ENCODE results near the gene PGAP1. TPM values are rescaled to one million over a fixed set of nuclear protein-coding genes. Genes with fewer than 3 reads are reported as not detected.

The PGAP1 gene
- total RNA-seq, 2 experiments from 2014 or later = 17.7 to 19.2 TPM

DNA sequence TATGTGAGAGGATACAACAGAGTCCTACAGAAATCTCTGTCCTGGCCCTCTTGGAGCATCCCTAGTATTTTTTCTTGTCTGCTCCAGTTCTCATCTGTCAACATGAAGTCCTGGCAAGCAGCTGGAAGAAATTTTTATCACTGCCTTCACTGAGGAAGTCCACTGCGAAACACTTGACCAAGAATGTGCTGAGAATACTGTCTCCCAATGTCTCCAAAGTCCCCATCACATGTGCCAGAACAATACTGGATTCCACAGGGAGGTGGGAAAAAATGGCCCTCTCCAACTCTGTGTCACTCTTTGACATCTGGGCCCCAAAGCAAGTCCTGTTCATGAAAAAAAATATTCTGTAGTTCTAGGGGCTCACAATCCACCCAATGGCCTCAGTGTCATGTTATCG, 32.8 kb upstream of the PGAP1 start:
- Mint-ChIP-seq H3K4me1 (ENCODE audit: low read depth) (peaks cover 23% of the 10 kb centered on the region), H3K27me3 (no peaks in the 10 kb centered on the region), H3K9me3 (no peaks in the 10 kb centered on the region), H3K36me3 (ENCODE audit: low read depth) (no peaks in the 10 kb centered on the region), H3K27ac (no peak overlapping the region), H3K4me3 (no peak overlapping the region)
- TF ChIP-seq, protein P1, sequence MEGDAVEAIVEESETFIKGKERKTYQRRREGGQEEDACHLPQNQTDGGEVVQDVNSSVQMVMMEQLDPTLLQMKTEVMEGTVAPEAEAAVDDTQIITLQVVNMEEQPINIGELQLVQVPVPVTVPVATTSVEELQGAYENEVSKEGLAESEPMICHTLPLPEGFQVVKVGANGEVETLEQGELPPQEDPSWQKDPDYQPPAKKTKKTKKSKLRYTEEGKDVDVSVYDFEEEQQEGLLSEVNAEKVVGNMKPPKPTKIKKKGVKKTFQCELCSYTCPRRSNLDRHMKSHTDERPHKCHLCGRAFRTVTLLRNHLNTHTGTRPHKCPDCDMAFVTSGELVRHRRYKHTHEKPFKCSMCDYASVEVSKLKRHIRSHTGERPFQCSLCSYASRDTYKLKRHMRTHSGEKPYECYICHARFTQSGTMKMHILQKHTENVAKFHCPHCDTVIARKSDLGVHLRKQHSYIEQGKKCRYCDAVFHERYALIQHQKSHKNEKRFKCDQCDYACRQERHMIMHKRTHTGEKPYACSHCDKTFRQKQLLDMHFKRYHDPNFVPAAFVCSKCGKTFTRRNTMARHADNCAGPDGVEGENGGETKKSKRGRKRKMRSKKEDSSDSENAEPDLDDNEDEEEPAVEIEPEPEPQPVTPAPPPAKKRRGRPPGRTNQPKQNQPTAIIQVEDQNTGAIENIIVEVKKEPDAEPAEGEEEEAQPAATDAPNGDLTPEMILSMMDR (IDR thresholded peaks at IDR 0.05) = no peak
- ATAC-seq (no peak), DNase-seq (no peak)
- intact Hi-C loops (cut with micrococcal nuclease) = no loop called here
- POLR2A ChIA-PET = interaction anchor here (1.2 kb wide), 1 partner anchor 9 kb away, joined by 4 read pairs; no protein-coding TSS in a partner anchor
- CTCF ChIA-PET = no interaction called here

DNA sequence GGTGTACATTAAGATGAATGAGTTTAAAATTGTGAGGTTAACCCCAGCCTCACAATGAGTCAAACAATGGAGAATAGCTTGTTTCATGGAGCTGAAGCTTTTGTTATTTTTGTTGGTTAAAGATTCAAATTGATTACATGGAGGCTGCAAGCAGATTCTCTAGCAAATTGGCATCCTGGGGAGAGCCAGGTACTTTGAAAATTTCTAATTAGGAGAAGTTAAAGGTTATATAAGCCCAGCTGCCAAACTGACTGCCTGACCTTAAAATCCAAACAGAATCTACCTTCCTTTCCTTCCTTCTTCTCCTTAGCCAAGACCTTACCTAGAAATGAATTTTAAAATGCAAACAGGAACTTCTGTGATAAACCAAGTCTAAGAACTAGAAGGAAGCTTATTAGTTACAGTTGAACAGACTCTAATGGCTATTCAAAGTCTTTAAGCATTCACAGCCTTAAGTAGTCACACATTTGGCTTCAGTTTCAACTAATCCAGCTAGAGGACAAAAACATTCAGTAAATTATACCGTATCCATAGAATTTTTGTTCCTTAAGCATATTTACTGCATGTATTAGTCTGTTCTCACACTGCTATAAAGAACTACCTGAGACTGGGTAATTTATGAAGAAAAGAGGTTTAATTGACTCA, 31.5 kb upstream of the PGAP1 start:
- TF ChIP-seq, protein P1 (IDR thresholded peaks at IDR 0.05) = no peak
- no peaks in the 10 kb centered on the region for H3K36me3 Mint-ChIP-seq (ENCODE audit: low read depth)
- intact Hi-C loops (cut with micrococcal nuclease) = no loop called here
- no peaks in the 10 kb centered on the region for H3K9me3 Mint-ChIP-seq
- H3K4me1 Mint-ChIP-seq (ENCODE audit: low read depth) = peaks cover 17% of the 10 kb centered on the region
- no peaks in the 10 kb centered on the region for H3K27me3 Mint-ChIP-seq
- H3K4me3 Mint-ChIP-seq = no peak overlapping the region
- POLR2A ChIA-PET = no interaction called here
- no peak overlapping the region for H3K27ac Mint-ChIP-seq
- DNase-seq (no peak), ATAC-seq (no peak)
- CTCF ChIA-PET = interaction anchor here (1.1 kb wide), 1 partner anchor 14 kb away, joined by 3 read pairs; no protein-coding TSS in a partner anchor

DNA sequence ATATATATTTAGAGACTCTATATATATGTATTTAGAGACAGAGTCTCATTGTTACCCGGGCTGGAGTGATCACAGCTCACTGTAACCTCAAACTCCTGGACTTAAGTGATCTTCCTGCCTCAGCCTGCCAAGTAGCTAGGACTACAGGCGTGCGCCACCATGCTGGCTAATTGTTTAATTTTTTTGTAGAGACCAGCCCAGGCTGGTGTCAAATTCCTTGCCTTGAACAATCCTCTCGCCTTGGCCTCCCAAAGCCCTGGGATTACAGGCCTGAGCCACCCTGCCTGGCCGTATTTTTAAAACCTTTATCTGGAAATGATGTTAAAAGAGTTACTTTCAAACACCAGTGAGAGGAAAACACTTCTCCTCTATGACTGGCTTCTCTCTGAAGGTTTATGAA, 30.9 kb upstream of the PGAP1 start:
- TF ChIP-seq, protein P1 (IDR thresholded peaks at IDR 0.05) = no peak
- intact Hi-C loops (cut with micrococcal nuclease) = no loop called here
- H3K36me3 Mint-ChIP-seq (ENCODE audit: low read depth) = no peaks in the 10 kb centered on the region

DNA sequence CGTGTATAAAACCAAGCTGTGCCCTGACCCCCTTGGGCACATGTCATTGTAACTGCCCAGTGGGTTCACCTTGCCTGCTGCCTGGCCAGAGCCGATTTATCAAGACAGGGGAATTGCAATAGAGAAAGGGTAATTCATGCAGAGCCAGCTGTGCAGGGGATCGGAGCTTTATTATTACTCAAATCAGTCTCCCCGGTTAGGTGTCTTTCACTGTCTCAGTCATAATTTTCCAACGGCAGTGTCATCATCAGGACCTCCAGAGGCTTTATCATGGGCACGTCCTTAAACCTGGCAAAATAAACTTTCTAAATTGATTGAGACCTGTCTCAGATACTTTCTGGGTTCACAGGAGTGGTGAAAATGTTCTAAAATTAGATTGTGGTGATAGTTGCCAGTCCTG, 29.6 kb upstream of the PGAP1 start:
- Mint-ChIP-seq H3K4me1 (ENCODE audit: low read depth) (no peaks in the 10 kb centered on the region), H3K4me3 (no peak overlapping the region), H3K36me3 (ENCODE audit: low read depth) (no peaks in the 10 kb centered on the region), H3K27ac (no peak overlapping the region), H3K27me3 (no peaks in the 10 kb centered on the region), H3K9me3 (no peaks in the 10 kb centered on the region)
- TF ChIP-seq, protein P1 (IDR thresholded peaks at IDR 0.05) = no peak
- DNase-seq (no peak), ATAC-seq (no peak)
- ChIA-PET CTCF (interaction anchor here (1.3 kb wide), 1 partner anchor 205 kb away, joined by 5 read pairs; no protein-coding TSS in a partner anchor), POLR2A (interaction anchor here (1.2 kb wide), 1 partner anchor 157 kb away, joined by 4 read pairs; the partner anchor contains the start of gene GTF3C3)
- intact Hi-C loops (cut with micrococcal nuclease) = no loop called here

More for the DNA sequence above, 30.9 kb upstream of the PGAP1 start:
- DNase-seq = no peak
- no peak overlapping the region for H3K4me3 Mint-ChIP-seq
- ChIA-PET CTCF (interaction anchor here (0.7 to 1.1 kb wide), 2 partner anchors 14 to 155 kb away, joined by 3 read pairs; no protein-coding TSS in a partner anchor), POLR2A (no interaction called here)
- H3K9me3 Mint-ChIP-seq = no peaks in the 10 kb centered on the region
- no peak for ATAC-seq
- no peaks in the 10 kb centered on the region for H3K27me3 Mint-ChIP-seq
- peaks cover 13% of the 10 kb centered on the region for H3K4me1 Mint-ChIP-seq (ENCODE audit: low read depth)
- H3K27ac Mint-ChIP-seq = no peak overlapping the region

DNA sequence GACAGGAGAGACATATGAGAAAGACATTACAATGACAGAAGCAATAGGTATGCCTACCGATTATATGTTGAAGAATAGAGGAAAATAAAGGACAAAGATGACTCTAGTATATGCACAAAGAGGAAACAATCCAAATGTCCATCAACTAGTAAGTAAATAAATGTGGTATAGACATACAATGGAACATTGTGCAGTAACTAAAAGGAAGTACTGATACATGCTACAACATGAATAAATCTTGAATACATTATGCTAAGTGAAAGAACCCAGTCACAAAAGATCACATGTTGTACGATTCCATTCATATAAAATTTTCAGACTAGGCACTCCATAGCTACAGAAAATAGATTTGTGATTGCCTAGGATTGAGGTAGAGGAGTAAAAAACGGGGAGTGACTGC, 28.5 kb upstream of the PGAP1 start:
- CTCF ChIA-PET = interaction anchor here (0.7 to 1.3 kb wide), 2 partner anchors 12 to 204 kb away, joined by 3 to 5 read pairs; no protein-coding TSS in a partner anchor
- no peak overlapping the region for H3K27ac Mint-ChIP-seq
- DNase-seq = no peak

More for the DNA sequence above, 28.5 kb upstream of the PGAP1 start:
- Mint-ChIP-seq H3K36me3 (ENCODE audit: low read depth) (no peaks in the 10 kb centered on the region), H3K27me3 (peaks cover 1% of the 10 kb centered on the region), H3K4me1 (ENCODE audit: low read depth) (no peaks in the 10 kb centered on the region), H3K4me3 (no peak overlapping the region), H3K9me3 (no peaks in the 10 kb centered on the region)
- POLR2A ChIA-PET = interaction anchor here (1.2 to 1.7 kb wide), 2 partner anchors 11 to 156 kb away, joined by 4 read pairs; partner anchors contain the start of gene GTF3C3
- TF ChIP-seq, protein P1 (IDR thresholded peaks at IDR 0.05) = no peak
- intact Hi-C loops (cut with micrococcal nuclease) = no loop called here
- no peak for ATAC-seq

All from activated CD8-positive, alpha-beta T cell treated with anti-CD3 and anti-CD28 coated beads for 36 hours (primary cell).